Left lung (tissue), 10 donors: Measurements from ENCODE around the gene CMKLR1. TPM values are rescaled to one million over a fixed set of nuclear protein-coding genes. Genes with fewer than 3 reads are reported as not detected.

Source experiments
- ATAC-seq: fragments of 200-7000 bp; cut with Tn5 transposase; one replicate; pipeline ENCODE4 v1.9.1; 2020; ENCODE audit warnings: moderate library complexity
- DNase-seq, 4 donors: peaks; one replicate each; pipeline ENCODE4 v3.0.0-alpha.2; 2013 to 2020
- H3K27ac ChIP-seq, 2 donors: fragments of 200-600 bp; sonication (generic) in 1 of 2; one replicate each; pipeline versions ENCODE4 v1.5.0 to v1.8.0; 2020 to 2021
- H3K27me3 ChIP-seq, 2 donors: fragments of 200-600 bp; sonication (generic) in 1 of 2; one replicate each; pipeline versions ENCODE4 v1.5.0 to v1.8.0; 2020 to 2021
- H3K36me3 ChIP-seq, 2 donors: fragments of 200-600 bp; sonication (generic) in 1 of 2; one replicate each; pipeline versions ENCODE4 v1.5.0 to v1.8.0; 2020 to 2021
- H3K4me1 ChIP-seq, 2 donors: fragments of 200-600 bp; one replicate each; pipeline ENCODE4 v1.8.0; 2021
- H3K4me3 ChIP-seq, 2 donors: fragments of 200-600 bp; sonication (generic) in 1 of 2; one replicate each; pipeline versions ENCODE4 v1.5.0 to v1.8.0; 2020 to 2021; ENCODE audit warnings: mild to moderate bottlenecking in 1 of 2
- H3K9me3 ChIP-seq, 2 donors: fragments of 200-600 bp; sonication (generic) in 1 of 2; one replicate each; pipeline versions ENCODE4 v1.5.0 to v1.8.0; 2020 to 2021
- CTCF ChIP-seq, 2 donors: fragments of 200-600 bp; sonication (generic) in 1 of 2; IDR thresholded peaks; one replicate each; pipeline versions ENCODE4 v1.5.0 to v1.8.0; 2021; ENCODE audit warnings: antibody characterized with exemption in 2 of 2
- intact Hi-C, 2 donors: fragments of 100-400 bp; cut with DNase I; formaldehyde crosslinking; loops; one replicate each; pipeline versions ENCODE4 v1.11.2 to v1.14.2; 2022
- polyA plus RNA-seq, 6 donors: library from polyadenylated mRNA; unstranded; fragments of 120-200 nt; gene quantifications; one replicate each; pipeline ENCODE4 v1.2.1, GENCODE V29; 2013; ENCODE audit not compliant: insufficient read length in 6 of 6
- total RNA-seq, 2 donors: library from RNA; stranded (reverse); fragmentation: NEBNext Ultra II Directional; extraction: Animal tissue kit (Norgen Biotek cat#: 25700); gene quantifications; one replicate each; pipeline ENCODE4 v1.2.1, GENCODE V29; 2021
- donor health status: DM: no; HTN: yes; CAD: no.
- donor health status: DM: no; HTN: no; CAD: no.

Gene CMKLR1
- total and polyA plus RNA-seq, 8 donors = 10.1 to 31.2 (median 12.9) TPM

GRCh38 chr12:108375986-108376663 is 37.0 kb upstream of the CMKLR1 start:
- H3K9me3 ChIP-seq = peaks cover 0 to 25% of the 10 kb centered on the region in 2 donors
- peaks cover 0 to 12% of the 10 kb centered on the region in 2 donors for H3K4me1 ChIP-seq
- TF ChIP-seq CTCF (IDR thresholded peaks at IDR 0.05) = no peak
- ATAC-seq = no peak
- no peak overlapping the region for H3K27ac ChIP-seq
- peaks cover 0 to 5% of the 10 kb centered on the region in 2 donors for H3K27me3 ChIP-seq
- no peak for DNase-seq
- intact Hi-C loops = no loop called here
- no peak overlapping the region for H3K4me3 ChIP-seq
- no peaks in the 10 kb centered on the region for H3K36me3 ChIP-seq

- H3K4me3 ChIP-seq = no peak overlapping the region
- H3K27me3 ChIP-seq = no peaks in the 10 kb centered on the region
- intact Hi-C loops = no loop called here
- peaks cover 0 to 12% of the 10 kb centered on the region in 2 donors for H3K4me1 ChIP-seq
- no peaks in the 10 kb centered on the region for H3K36me3 ChIP-seq
- ATAC-seq = no peak
- no peak for TF ChIP-seq CTCF (IDR thresholded peaks at IDR 0.05)
- DNase-seq = no peak
- H3K27ac ChIP-seq = no peak overlapping the region
- peaks cover 0 to 25% of the 10 kb centered on the region in 2 donors for H3K9me3 ChIP-seq
These were observed 35.6 kb upstream of the CMKLR1 start for GRCh38 chr12:108374596-108375320.

- no peak overlapping the region for H3K27ac ChIP-seq
- H3K36me3 ChIP-seq = no peaks in the 10 kb centered on the region
- no peak for ATAC-seq
- H3K4me3 ChIP-seq = no peak overlapping the region
- DNase-seq = no peak
- no peak for TF ChIP-seq CTCF (IDR thresholded peaks at IDR 0.05)
- peaks cover 0 to 12% of the 10 kb centered on the region in 2 donors for H3K4me1 ChIP-seq
- intact Hi-C loops = no loop called here
- peaks cover 0 to 25% of the 10 kb centered on the region in 2 donors for H3K9me3 ChIP-seq
- H3K27me3 ChIP-seq = no peaks in the 10 kb centered on the region
These were observed 34.0 kb upstream of the CMKLR1 start for GRCh38 chr12:108373111-108373510.

- H3K27me3 ChIP-seq = no peaks in the 10 kb centered on the region
- H3K27ac ChIP-seq = no peak overlapping the region
- ATAC-seq (peak; percentile 70), DNase-seq (no peak)
- peaks cover 0 to 22% of the 10 kb centered on the region in 2 donors for H3K9me3 ChIP-seq
- TF ChIP-seq CTCF (IDR thresholded peaks at IDR 0.05) = no peak
- H3K4me3 ChIP-seq = no peak overlapping the region
- intact Hi-C loops = no loop called here
- peaks cover 0 to 12% of the 10 kb centered on the region in 2 donors for H3K4me1 ChIP-seq
- no peaks in the 10 kb centered on the region for H3K36me3 ChIP-seq
These were observed 32.8 kb upstream of the CMKLR1 start for GRCh38 chr12:108371801-108372344.

DNA sequence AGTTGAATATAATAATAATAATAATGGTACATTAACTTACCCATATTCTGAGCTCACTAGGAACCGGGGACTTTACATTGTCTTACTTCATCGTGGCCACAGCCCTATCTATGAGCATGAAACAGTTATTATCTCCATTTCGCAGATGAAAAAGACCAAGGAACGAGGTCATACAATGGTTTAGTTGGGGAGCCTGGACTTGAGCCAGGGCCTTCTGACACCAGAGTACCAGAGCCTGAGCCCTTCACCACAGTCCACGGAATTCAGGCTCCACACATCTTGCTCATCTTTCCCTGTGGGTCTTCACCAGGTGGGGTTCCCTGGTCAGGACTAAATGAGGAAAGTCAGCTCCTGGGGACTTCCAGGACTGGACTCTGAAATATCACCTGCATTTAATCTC is 31.3 kb upstream of the CMKLR1 start:
- ATAC-seq (no peak), DNase-seq (no peak)
- Histone ChIP-seq H3K9me3 (peaks cover 0 to 12% of the 10 kb centered on the region in 2 donors), H3K36me3 (no peaks in the 10 kb centered on the region), H3K4me1 (peaks cover 0 to 12% of the 10 kb centered on the region in 2 donors), H3K27ac (no peak overlapping the region), H3K4me3 (no peak overlapping the region), H3K27me3 (no peaks in the 10 kb centered on the region)
- TF ChIP-seq CTCF (IDR thresholded peaks at IDR 0.05) = no peak
- intact Hi-C loops = no loop called here
